ENCODE results near the gene PDE1C.

The PDE1C gene

GRCh38 chr7:31918706-31919393, 151.4 kb downstream of the PDE1C start:
- no peak overlapping the region for H3K9ac ChIP-seq (ENCODE audit: low read depth in 1 of 2, low read length in 2 of 2)
- no peaks in the 10 kb centered on the region for H3K36me3 ChIP-seq (ENCODE audit: control insufficient read depth in 1 of 2, insufficient read depth in 2 of 2, low read length in 2 of 2)
- H3K4me3 ChIP-seq (ENCODE audit: low read depth in 1 of 2, low read length in 2 of 2): no peak overlapping the region
- no peaks in the 10 kb centered on the region for H3K9me3 ChIP-seq (ENCODE audit: control insufficient read depth in 1 of 2, low read length in 2 of 2)
- H3K27ac ChIP-seq (ENCODE audit: low read depth, low read length): no peak overlapping the region
- no peaks in the 10 kb centered on the region for H3K27me3 ChIP-seq (ENCODE audit: control insufficient read depth in 1 of 2, insufficient read depth in 2 of 2, low read length in 2 of 2)
- H3K4me1 ChIP-seq (ENCODE audit: control insufficient read depth in 1 of 2, insufficient read depth in 2 of 2, low read length in 2 of 2): no peaks in the 10 kb centered on the region

- no peaks in the 10 kb centered on the region for H3K36me3 ChIP-seq (ENCODE audit: control insufficient read depth in 1 of 2, insufficient read depth in 2 of 2, low read length in 2 of 2)
- H3K4me3 ChIP-seq (ENCODE audit: low read depth in 1 of 2, low read length in 2 of 2): no peak overlapping the region
- H3K9ac ChIP-seq (ENCODE audit: low read depth in 1 of 2, low read length in 2 of 2): no peak overlapping the region
- no peaks in the 10 kb centered on the region for H3K27me3 ChIP-seq (ENCODE audit: control insufficient read depth in 1 of 2, insufficient read depth in 2 of 2, low read length in 2 of 2)
- no peak overlapping the region for H3K27ac ChIP-seq (ENCODE audit: low read depth, low read length)
- H3K9me3 ChIP-seq (ENCODE audit: control insufficient read depth in 1 of 2, low read length in 2 of 2): no peaks in the 10 kb centered on the region
- H3K4me1 ChIP-seq (ENCODE audit: control insufficient read depth in 1 of 2, insufficient read depth in 2 of 2, low read length in 2 of 2): no peaks in the 10 kb centered on the region
These were observed 153.0 kb downstream of the PDE1C start for GRCh38 chr7:31917256-31917655.

GRCh38 chr7:31910191-31910590, 160.0 kb downstream of the PDE1C start:
- H3K4me3 ChIP-seq (ENCODE audit: low read depth in 1 of 2, low read length in 2 of 2): no peak overlapping the region
- H3K4me1 ChIP-seq (ENCODE audit: control insufficient read depth in 1 of 2, insufficient read depth in 2 of 2, low read length in 2 of 2): no peaks in the 10 kb centered on the region
- H3K27ac ChIP-seq (ENCODE audit: low read depth, low read length): no peak overlapping the region
- no peaks in the 10 kb centered on the region for H3K9me3 ChIP-seq (ENCODE audit: control insufficient read depth in 1 of 2, low read length in 2 of 2)
- no peaks in the 10 kb centered on the region for H3K27me3 ChIP-seq (ENCODE audit: control insufficient read depth in 1 of 2, insufficient read depth in 2 of 2, low read length in 2 of 2)
- H3K9ac ChIP-seq (ENCODE audit: low read depth in 1 of 2, low read length in 2 of 2): no peak overlapping the region
- no peaks in the 10 kb centered on the region for H3K36me3 ChIP-seq (ENCODE audit: control insufficient read depth in 1 of 2, insufficient read depth in 2 of 2, low read length in 2 of 2)

- Histone ChIP-seq H3K36me3 (ENCODE audit: control insufficient read depth in 1 of 2, insufficient read depth in 2 of 2, low read length in 2 of 2) (no peaks in the 10 kb centered on the region), H3K9me3 (ENCODE audit: control insufficient read depth in 1 of 2, low read length in 2 of 2) (no peaks in the 10 kb centered on the region), H3K27ac (ENCODE audit: low read depth, low read length) (no peak overlapping the region), H3K4me1 (ENCODE audit: control insufficient read depth in 1 of 2, insufficient read depth in 2 of 2, low read length in 2 of 2) (no peaks in the 10 kb centered on the region), H3K27me3 (ENCODE audit: control insufficient read depth in 1 of 2, insufficient read depth in 2 of 2, low read length in 2 of 2) (no peaks in the 10 kb centered on the region), H3K9ac (ENCODE audit: low read depth in 1 of 2, low read length in 2 of 2) (no peak overlapping the region), H3K4me3 (ENCODE audit: low read depth in 1 of 2, low read length in 2 of 2) (no peak overlapping the region)
These were observed 163.6 kb downstream of the PDE1C start for GRCh38 chr7:31906479-31907171.

- Histone ChIP-seq H3K36me3 (ENCODE audit: control insufficient read depth in 1 of 2, insufficient read depth in 2 of 2, low read length in 2 of 2) (no peaks in the 10 kb centered on the region), H3K4me1 (ENCODE audit: control insufficient read depth in 1 of 2, insufficient read depth in 2 of 2, low read length in 2 of 2) (no peaks in the 10 kb centered on the region), H3K9me3 (ENCODE audit: control insufficient read depth in 1 of 2, low read length in 2 of 2) (no peaks in the 10 kb centered on the region), H3K27ac (ENCODE audit: low read depth, low read length) (no peak overlapping the region), H3K4me3 (ENCODE audit: low read depth in 1 of 2, low read length in 2 of 2) (no peak overlapping the region), H3K27me3 (ENCODE audit: control insufficient read depth in 1 of 2, insufficient read depth in 2 of 2, low read length in 2 of 2) (no peaks in the 10 kb centered on the region), H3K9ac (ENCODE audit: low read depth in 1 of 2, low read length in 2 of 2) (no peak overlapping the region)
These were observed 166.2 kb downstream of the PDE1C start for GRCh38 chr7:31903962-31904361.

GRCh38 chr7:31899356-31899927, 170.8 kb downstream of the PDE1C start:
- Histone ChIP-seq H3K4me3 (ENCODE audit: low read depth in 1 of 2, low read length in 2 of 2) (no peak overlapping the region), H3K4me1 (ENCODE audit: control insufficient read depth in 1 of 2, insufficient read depth in 2 of 2, low read length in 2 of 2) (no peaks in the 10 kb centered on the region), H3K9me3 (ENCODE audit: control insufficient read depth in 1 of 2, low read length in 2 of 2) (no peaks in the 10 kb centered on the region), H3K36me3 (ENCODE audit: control insufficient read depth in 1 of 2, insufficient read depth in 2 of 2, low read length in 2 of 2) (no peaks in the 10 kb centered on the region), H3K27ac (ENCODE audit: low read depth, low read length) (no peak overlapping the region), H3K9ac (ENCODE audit: low read depth in 1 of 2, low read length in 2 of 2) (no peak overlapping the region), H3K27me3 (ENCODE audit: control insufficient read depth in 1 of 2, insufficient read depth in 2 of 2, low read length in 2 of 2) (no peaks in the 10 kb centered on the region)

- H3K9me3 ChIP-seq (ENCODE audit: control insufficient read depth in 1 of 2, low read length in 2 of 2): no peaks in the 10 kb centered on the region
- H3K4me1 ChIP-seq (ENCODE audit: control insufficient read depth in 1 of 2, insufficient read depth in 2 of 2, low read length in 2 of 2): no peaks in the 10 kb centered on the region
- no peaks in the 10 kb centered on the region for H3K27me3 ChIP-seq (ENCODE audit: control insufficient read depth in 1 of 2, insufficient read depth in 2 of 2, low read length in 2 of 2)
- no peak overlapping the region for H3K27ac ChIP-seq (ENCODE audit: low read depth, low read length)
- no peak overlapping the region for H3K9ac ChIP-seq (ENCODE audit: low read depth in 1 of 2, low read length in 2 of 2)
- H3K36me3 ChIP-seq (ENCODE audit: control insufficient read depth in 1 of 2, insufficient read depth in 2 of 2, low read length in 2 of 2): no peaks in the 10 kb centered on the region
- H3K4me3 ChIP-seq (ENCODE audit: low read depth in 1 of 2, low read length in 2 of 2): no peak overlapping the region
These were observed 173.3 kb downstream of the PDE1C start for GRCh38 chr7:31896925-31897324.

- H3K9me3 ChIP-seq (ENCODE audit: control insufficient read depth in 1 of 2, low read length in 2 of 2): no peaks in the 10 kb centered on the region
- H3K4me3 ChIP-seq (ENCODE audit: low read depth in 1 of 2, low read length in 2 of 2): no peak overlapping the region
- no peaks in the 10 kb centered on the region for H3K27me3 ChIP-seq (ENCODE audit: control insufficient read depth in 1 of 2, insufficient read depth in 2 of 2, low read length in 2 of 2)
- H3K4me1 ChIP-seq (ENCODE audit: control insufficient read depth in 1 of 2, insufficient read depth in 2 of 2, low read length in 2 of 2): no peaks in the 10 kb centered on the region
- no peak overlapping the region for H3K27ac ChIP-seq (ENCODE audit: low read depth, low read length)
- no peaks in the 10 kb centered on the region for H3K36me3 ChIP-seq (ENCODE audit: control insufficient read depth in 1 of 2, insufficient read depth in 2 of 2, low read length in 2 of 2)
- H3K9ac ChIP-seq (ENCODE audit: low read depth in 1 of 2, low read length in 2 of 2): no peak overlapping the region
These were observed 175.9 kb downstream of the PDE1C start for GRCh38 chr7:31894308-31894707.

- Histone ChIP-seq H3K27ac (ENCODE audit: low read depth, low read length) (no peak overlapping the region), H3K36me3 (ENCODE audit: control insufficient read depth in 1 of 2, insufficient read depth in 2 of 2, low read length in 2 of 2) (no peaks in the 10 kb centered on the region), H3K9ac (ENCODE audit: low read depth in 1 of 2, low read length in 2 of 2) (no peak overlapping the region), H3K4me1 (ENCODE audit: control insufficient read depth in 1 of 2, insufficient read depth in 2 of 2, low read length in 2 of 2) (no peaks in the 10 kb centered on the region), H3K27me3 (ENCODE audit: control insufficient read depth in 1 of 2, insufficient read depth in 2 of 2, low read length in 2 of 2) (no peaks in the 10 kb centered on the region), H3K9me3 (ENCODE audit: control insufficient read depth in 1 of 2, low read length in 2 of 2) (no peaks in the 10 kb centered on the region), H3K4me3 (ENCODE audit: low read depth in 1 of 2, low read length in 2 of 2) (no peak overlapping the region)
These were observed 176.8 kb downstream of the PDE1C start for GRCh38 chr7:31893365-31893764.

- H3K4me3 ChIP-seq (ENCODE audit: low read depth in 1 of 2, low read length in 2 of 2): no peak overlapping the region
- H3K4me1 ChIP-seq (ENCODE audit: control insufficient read depth in 1 of 2, insufficient read depth in 2 of 2, low read length in 2 of 2): no peaks in the 10 kb centered on the region
- no peaks in the 10 kb centered on the region for H3K36me3 ChIP-seq (ENCODE audit: control insufficient read depth in 1 of 2, insufficient read depth in 2 of 2, low read length in 2 of 2)
- H3K9me3 ChIP-seq (ENCODE audit: control insufficient read depth in 1 of 2, low read length in 2 of 2): no peaks in the 10 kb centered on the region
- no peak overlapping the region for H3K27ac ChIP-seq (ENCODE audit: low read depth, low read length)
- H3K9ac ChIP-seq (ENCODE audit: low read depth in 1 of 2, low read length in 2 of 2): no peak overlapping the region
- no peaks in the 10 kb centered on the region for H3K27me3 ChIP-seq (ENCODE audit: control insufficient read depth in 1 of 2, insufficient read depth in 2 of 2, low read length in 2 of 2)
These were observed 177.9 kb downstream of the PDE1C start for GRCh38 chr7:31892099-31892829.

Data from duodenal mucosa (tissue), 2 donors.